Stimulated activated CD8-positive, alpha-beta memory T cell treated with anti-CD3 and anti-CD28 coated beads, Interleukin-2, amount 100 ng/mL, for 1 hour (primary cell): ENCODE results near the gene SNX33.
"Not testable (repeated sequence)": the region's sequence is repeated elsewhere in the genome, so short reads cannot be mapped to it uniquely, and the experiment has no call there.

Source experiments
- DNase-seq, 2 donors: peaks; one replicate each; pipeline ENCODE4 v3.0.0-alpha.2; 2020; ENCODE audit warnings: low read depth in 2 of 2

Gene SNX33

GRCh38 chr15:75683646-75684312 lies 36.1 kb downstream of the SNX33 start:
- DNase-seq: peak; percentile 33 to 37

GRCh38 chr15:75684648-75685047 lies 36.9 kb downstream of the SNX33 start:
- no peak for DNase-seq

GRCh38 chr15:75685195-75685594 lies 37.5 kb downstream of the SNX33 start:
- DNase-seq: no peak

- peak; percentile 42 to 58 for DNase-seq
Observed at GRCh38 chr15:75686212-75686642, 38.5 kb downstream of the SNX33 start.

- DNase-seq: no peak
Observed at GRCh38 chr15:75687486-75688277, 40.0 kb downstream of the SNX33 start.

GRCh38 chr15:75688278-75688557 lies 40.5 kb downstream of the SNX33 start:
- DNase-seq: no peak

GRCh38 chr15:75688831-75689230 lies 41.1 kb downstream of the SNX33 start:
- no peak for DNase-seq

- DNase-seq: not testable (repeated sequence)
Observed at GRCh38 chr15:75689429-75689828, 41.7 kb downstream of the SNX33 start.

GRCh38 chr15:75692311-75692710 lies 44.6 kb downstream of the SNX33 start:
- not testable (repeated sequence) for DNase-seq

- not testable (repeated sequence) for DNase-seq
Observed at GRCh38 chr15:75693028-75693427, 45.3 kb downstream of the SNX33 start.

- no peak for DNase-seq
Observed at GRCh38 chr15:75693501-75694240, 46.0 kb downstream of the SNX33 start.

- DNase-seq: no peak
Observed at GRCh38 chr15:75694241-75695182, 46.8 kb downstream of the SNX33 start.

- DNase-seq: no peak
Observed at GRCh38 chr15:75695220-75695619, 47.5 kb downstream of the SNX33 start.

GRCh38 chr15:75695634-75696310 lies 48.1 kb downstream of the SNX33 start:
- no peak for DNase-seq

GRCh38 chr15:75696311-75696720 lies 48.6 kb downstream of the SNX33 start:
- no peak for DNase-seq

GRCh38 chr15:75696854-75697259 lies 49.1 kb downstream of the SNX33 start:
- DNase-seq: no peak

GRCh38 chr15:75697523-75697922 lies 49.8 kb downstream of the SNX33 start:
- DNase-seq: no peak

- not testable (repeated sequence) for DNase-seq
Observed at GRCh38 chr15:75697974-75698747, 50.4 kb downstream of the SNX33 start.

GRCh38 chr15:75699517-75699916 lies 51.8 kb downstream of the SNX33 start:
- DNase-seq: not testable (repeated sequence)
